Stimulated activated CD4-positive, alpha-beta T cell treated with anti-CD3 and anti-CD28 coated beads, TNF-alpha, amount 100 ng/mL, for 48 hours (primary cell): Measurements from ENCODE around the gene KPNA6.
"Not testable (repeated sequence)": the region's sequence is repeated elsewhere in the genome, so short reads cannot be mapped to it uniquely, and the experiment has no call there.

Experiments used
- DNase-seq, 3 donors: peaks; one replicate each; pipeline ENCODE4 v3.0.0-alpha.2; 2020; ENCODE audit warnings: low read depth in 3 of 3

The KPNA6 gene

GRCh38 chr1:32107742-32108661 lies at the start of gene KPNA6:
Gene KPNA6, plus strand, starts transcription at chr1:32108056. Its CDS starts 75 bp downstream, at chr1:32108131.
- peak; percentile 76 to 80 (median 78) for DNase-seq

GRCh38 chr1:32060914-32061313 lies 46.9 kb upstream of the KPNA6 start:
- no peak for DNase-seq

GRCh38 chr1:32062867-32063230 lies 45.0 kb upstream of the KPNA6 start:
- DNase-seq = no peak

GRCh38 chr1:32063261-32063681 lies 44.6 kb upstream of the KPNA6 start:
- no peak for DNase-seq

- not testable (repeated sequence) for DNase-seq
These were observed 42.0 kb upstream of the KPNA6 start for GRCh38 chr1:32065613-32066488.

GRCh38 chr1:32066489-32066873 lies 41.4 kb upstream of the KPNA6 start:
- DNase-seq = no peak

- DNase-seq = no peak
These were observed 38.8 kb upstream of the KPNA6 start for GRCh38 chr1:32068957-32069588.

- peak in 2 of 3 donors; percentile 27 to 34 for DNase-seq
These were observed 35.9 kb upstream of the KPNA6 start for GRCh38 chr1:32071758-32072621.

- DNase-seq = peak; percentile 84 to 91 (median 91)
These were observed 35.1 kb upstream of the KPNA6 start, which contains the start of gene TMEM39B for GRCh38 chr1:32072622-32073298. Gene TMEM39B, plus strand, starts transcription at chr1:32072939. Its CDS starts 109 bp downstream, at chr1:32073048.

GRCh38 chr1:32073299-32074229 lies 34.3 kb upstream of the KPNA6 start:
- no peak for DNase-seq

GRCh38 chr1:32074841-32075240 lies 33.0 kb upstream of the KPNA6 start:
- DNase-seq = no peak

GRCh38 chr1:32077451-32077850 lies 30.4 kb upstream of the KPNA6 start:
- no peak for DNase-seq

- DNase-seq = no peak
These were observed 25.8 kb upstream of the KPNA6 start for GRCh38 chr1:32082022-32082421.

GRCh38 chr1:32086381-32086780 lies 21.5 kb upstream of the KPNA6 start:
- not testable (repeated sequence) for DNase-seq

GRCh38 chr1:32091176-32091575 lies 16.7 kb upstream of the KPNA6 start:
- no peak for DNase-seq

- no peak for DNase-seq
These were observed 16.3 kb upstream of the KPNA6 start for GRCh38 chr1:32091591-32091990.

GRCh38 chr1:32094746-32095521 lies 12.9 kb upstream of the KPNA6 start:
- no peak for DNase-seq

GRCh38 chr1:32099426-32099825 lies 8.4 kb upstream of the KPNA6 start:
- no peak for DNase-seq
